Measurements from ENCODE around the gene GAB2. TPM values are rescaled to one million over a fixed set of nuclear protein-coding genes. Genes with fewer than 3 reads are reported as not detected.

Gene GAB2
- polyA plus RNA-seq, 2 donors = 6.2 to 6.6 TPM

- Histone ChIP-seq H3K4me1 (ENCODE audit: control insufficient read depth in 2 of 2, insufficient read depth in 2 of 2, low read length in 1 of 2) (peaks cover 0 to 3% of the 10 kb centered on the region in 2 donors), H3K36me3 (ENCODE audit: control insufficient read depth in 2 of 2, insufficient read depth in 2 of 2, low read length in 1 of 2) (no peaks in the 10 kb centered on the region), H3K4me3 (ENCODE audit: low read depth in 1 of 2, low read length in 2 of 2) (no peak overlapping the region), H3K27me3 (ENCODE audit: control insufficient read depth in 1 of 2, insufficient read depth in 2 of 2, low read length in 2 of 2) (no peaks in the 10 kb centered on the region), H3K27ac (ENCODE audit: low read depth in 2 of 2, low read length in 1 of 2) (no peak overlapping the region), H3K9me3 (ENCODE audit: control insufficient read depth in 2 of 2, insufficient read depth in 1 of 2, low read depth in 1 of 2, low read length in 1 of 2) (no peaks in the 10 kb centered on the region)
- WGBS, 2 donors = 87 to 95% methylated on average over 2 of the region's 2 CpGs
These were observed 75.8 kb downstream of the GAB2 start for GRCh38 chr11:78341841-78342240.

DNA sequence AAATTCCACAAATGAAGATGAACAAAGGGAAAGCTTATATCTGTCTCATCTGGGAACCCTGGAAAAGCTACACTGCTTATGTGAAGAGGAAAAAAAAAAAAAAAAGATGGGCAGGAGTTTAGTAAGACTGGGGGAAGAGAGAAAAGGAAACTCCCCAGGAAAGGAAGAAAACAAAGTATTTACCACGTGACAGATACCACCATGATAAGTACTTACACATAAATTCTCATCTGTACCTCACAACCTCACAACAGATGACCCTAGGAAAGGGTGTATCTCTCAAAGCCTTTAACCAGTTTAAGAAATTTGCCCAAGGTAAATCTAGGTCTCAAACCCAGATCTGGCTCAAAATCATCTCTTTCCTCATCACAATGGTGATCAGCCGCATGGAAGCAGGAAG is 77.1 kb downstream of the GAB2 start:
- no peak overlapping the region for H3K4me3 ChIP-seq (ENCODE audit: low read depth in 1 of 2, low read length in 2 of 2)
- H3K4me1 ChIP-seq (ENCODE audit: control insufficient read depth in 2 of 2, insufficient read depth in 2 of 2, low read length in 1 of 2) = peaks cover 0 to 3% of the 10 kb centered on the region in 2 donors
- H3K9me3 ChIP-seq (ENCODE audit: control insufficient read depth in 2 of 2, insufficient read depth in 1 of 2, low read depth in 1 of 2, low read length in 1 of 2) = no peaks in the 10 kb centered on the region
- no peaks in the 10 kb centered on the region for H3K27me3 ChIP-seq (ENCODE audit: control insufficient read depth in 1 of 2, insufficient read depth in 2 of 2, low read length in 2 of 2)
- no peaks in the 10 kb centered on the region for H3K36me3 ChIP-seq (ENCODE audit: control insufficient read depth in 2 of 2, insufficient read depth in 2 of 2, low read length in 1 of 2)
- H3K27ac ChIP-seq (ENCODE audit: low read depth in 2 of 2, low read length in 1 of 2) = no peak overlapping the region
- WGBS, 2 donors = 86 to 94% methylated on average over 2 of the region's 2 CpGs

DNA sequence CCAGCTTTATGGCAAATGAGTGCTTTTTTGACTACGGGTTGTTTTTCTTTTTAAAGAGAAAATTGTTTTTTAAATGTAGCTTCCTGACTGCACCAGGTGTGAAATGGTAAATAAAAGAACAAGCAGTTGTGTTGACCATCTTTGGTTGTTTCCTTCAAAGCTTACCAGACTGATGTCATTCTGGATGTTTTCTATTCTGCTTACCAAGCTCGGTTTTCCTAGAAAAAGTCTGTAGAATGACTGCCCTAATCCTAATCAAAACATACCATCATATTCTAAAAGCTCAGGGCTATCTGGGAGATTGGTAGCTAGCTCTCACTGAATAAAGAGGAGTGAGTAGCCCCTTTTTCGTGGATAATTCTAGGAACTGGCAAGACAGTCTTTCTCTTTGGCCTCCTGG is 77.7 kb downstream of the GAB2 start:
- H3K27me3 ChIP-seq (ENCODE audit: control insufficient read depth in 1 of 2, insufficient read depth in 2 of 2, low read length in 2 of 2) = no peaks in the 10 kb centered on the region
- H3K9me3 ChIP-seq (ENCODE audit: control insufficient read depth in 2 of 2, insufficient read depth in 1 of 2, low read depth in 1 of 2, low read length in 1 of 2) = no peaks in the 10 kb centered on the region
- H3K4me3 ChIP-seq (ENCODE audit: low read depth in 1 of 2, low read length in 2 of 2) = no peak overlapping the region
- no peak overlapping the region for H3K27ac ChIP-seq (ENCODE audit: low read depth in 2 of 2, low read length in 1 of 2)
- no peaks in the 10 kb centered on the region for H3K36me3 ChIP-seq (ENCODE audit: control insufficient read depth in 2 of 2, insufficient read depth in 2 of 2, low read length in 1 of 2)
- peaks cover 0 to 2% of the 10 kb centered on the region in 2 donors for H3K4me1 ChIP-seq (ENCODE audit: control insufficient read depth in 2 of 2, insufficient read depth in 2 of 2, low read length in 1 of 2)
- WGBS, 2 donors = 51 to 62% methylated on average over 3 of the region's 3 CpGs

DNA sequence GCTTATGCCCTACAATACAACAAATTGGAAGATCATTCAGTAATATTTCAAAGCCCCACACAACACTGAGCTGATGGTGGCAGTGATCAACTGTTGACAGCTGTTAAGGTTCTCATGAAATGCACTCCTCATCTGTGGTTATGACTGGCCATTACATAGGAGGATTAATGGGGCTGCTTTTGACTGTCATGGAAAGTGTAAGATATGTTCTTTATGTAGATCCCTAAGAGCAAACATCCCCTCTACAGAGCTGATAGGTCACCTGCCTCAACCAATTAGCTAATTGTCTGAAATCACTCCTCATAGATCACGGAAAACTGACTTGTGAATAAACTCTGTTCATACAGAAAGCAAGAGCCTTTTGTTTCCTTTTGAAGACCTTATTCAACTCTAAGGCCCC is 78.1 kb downstream of the GAB2 start:
- H3K9me3 ChIP-seq (ENCODE audit: control insufficient read depth in 2 of 2, insufficient read depth in 1 of 2, low read depth in 1 of 2, low read length in 1 of 2) = no peaks in the 10 kb centered on the region
- 74 to 89% methylated on average over 1 of the region's 1 CpG for WGBS, 2 donors
- no peaks in the 10 kb centered on the region for H3K36me3 ChIP-seq (ENCODE audit: control insufficient read depth in 2 of 2, insufficient read depth in 2 of 2, low read length in 1 of 2)
- no peak overlapping the region for H3K27ac ChIP-seq (ENCODE audit: low read depth in 2 of 2, low read length in 1 of 2)
- H3K4me3 ChIP-seq (ENCODE audit: low read depth in 1 of 2, low read length in 2 of 2) = no peak overlapping the region
- H3K27me3 ChIP-seq (ENCODE audit: control insufficient read depth in 1 of 2, insufficient read depth in 2 of 2, low read length in 2 of 2) = no peaks in the 10 kb centered on the region
- H3K4me1 ChIP-seq (ENCODE audit: control insufficient read depth in 2 of 2, insufficient read depth in 2 of 2, low read length in 1 of 2) = no peaks in the 10 kb centered on the region

- Histone ChIP-seq H3K36me3 (ENCODE audit: control insufficient read depth in 2 of 2, insufficient read depth in 2 of 2, low read length in 1 of 2) (no peaks in the 10 kb centered on the region), H3K27me3 (ENCODE audit: control insufficient read depth in 1 of 2, insufficient read depth in 2 of 2, low read length in 2 of 2) (no peaks in the 10 kb centered on the region), H3K4me1 (ENCODE audit: control insufficient read depth in 2 of 2, insufficient read depth in 2 of 2, low read length in 1 of 2) (no peaks in the 10 kb centered on the region), H3K4me3 (ENCODE audit: low read depth in 1 of 2, low read length in 2 of 2) (no peak overlapping the region), H3K9me3 (ENCODE audit: control insufficient read depth in 2 of 2, insufficient read depth in 1 of 2, low read depth in 1 of 2, low read length in 1 of 2) (no peaks in the 10 kb centered on the region), H3K27ac (ENCODE audit: low read depth in 2 of 2, low read length in 1 of 2) (no peak overlapping the region)
- 95 to 96% methylated on average over 6 of the region's 6 CpGs for WGBS, 2 donors
These were observed 78.9 kb downstream of the GAB2 start for GRCh38 chr11:78338702-78339101.

DNA sequence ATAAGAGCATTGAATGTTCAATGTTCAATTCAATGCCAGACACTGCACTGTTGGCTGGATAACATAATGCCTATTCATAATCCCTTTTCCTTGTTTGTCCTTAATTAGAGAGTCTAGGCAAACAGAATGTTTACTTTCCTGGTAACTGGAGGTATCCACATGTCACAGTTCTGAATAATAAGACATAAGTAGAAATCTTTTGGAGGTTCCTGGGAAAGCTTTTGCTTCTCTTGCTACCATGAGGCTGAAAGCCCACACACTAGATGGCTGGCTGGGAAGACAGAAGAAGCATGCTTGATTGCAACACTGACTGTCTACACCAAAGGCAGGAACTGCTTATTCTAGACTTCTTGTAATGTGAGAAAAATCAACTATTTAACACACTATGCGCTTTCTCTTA is 79.5 kb downstream of the GAB2 start:
- 88 to 96% methylated on average over 1 of the region's 1 CpG for WGBS, 2 donors
- Histone ChIP-seq H3K4me1 (ENCODE audit: control insufficient read depth in 2 of 2, insufficient read depth in 2 of 2, low read length in 1 of 2) (no peaks in the 10 kb centered on the region), H3K36me3 (ENCODE audit: control insufficient read depth in 2 of 2, insufficient read depth in 2 of 2, low read length in 1 of 2) (no peaks in the 10 kb centered on the region), H3K27me3 (ENCODE audit: control insufficient read depth in 1 of 2, insufficient read depth in 2 of 2, low read length in 2 of 2) (no peaks in the 10 kb centered on the region), H3K4me3 (ENCODE audit: low read depth in 1 of 2, low read length in 2 of 2) (no peak overlapping the region), H3K9me3 (ENCODE audit: control insufficient read depth in 2 of 2, insufficient read depth in 1 of 2, low read depth in 1 of 2, low read length in 1 of 2) (no peaks in the 10 kb centered on the region), H3K27ac (ENCODE audit: low read depth in 2 of 2, low read length in 1 of 2) (no peak overlapping the region)

DNA sequence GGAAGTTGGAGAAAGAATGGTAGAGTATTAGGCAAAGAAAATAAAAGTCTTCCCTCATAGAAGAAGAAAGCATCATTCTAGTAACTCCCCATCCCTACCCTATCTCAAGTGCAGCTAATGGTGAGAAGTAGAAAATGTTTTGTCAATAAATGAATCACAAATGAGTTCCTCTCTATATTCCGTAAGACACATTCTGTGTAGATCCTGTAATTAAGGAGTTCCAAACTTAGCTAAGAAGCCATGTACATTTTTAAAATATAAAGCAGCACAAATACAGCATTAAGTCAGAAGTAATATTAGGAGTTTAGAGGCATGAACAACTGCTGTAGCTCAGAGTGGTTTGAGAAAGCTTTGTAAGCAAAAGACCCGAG is 80.1 kb downstream of the GAB2 start:
- Histone ChIP-seq H3K4me3 (ENCODE audit: low read depth in 1 of 2, low read length in 2 of 2) (no peak overlapping the region), H3K9me3 (ENCODE audit: control insufficient read depth in 2 of 2, insufficient read depth in 1 of 2, low read depth in 1 of 2, low read length in 1 of 2) (no peaks in the 10 kb centered on the region), H3K36me3 (ENCODE audit: control insufficient read depth in 2 of 2, insufficient read depth in 2 of 2, low read length in 1 of 2) (no peaks in the 10 kb centered on the region), H3K27me3 (ENCODE audit: control insufficient read depth in 1 of 2, insufficient read depth in 2 of 2, low read length in 2 of 2) (no peaks in the 10 kb centered on the region), H3K27ac (ENCODE audit: low read depth in 2 of 2, low read length in 1 of 2) (no peak overlapping the region), H3K4me1 (ENCODE audit: control insufficient read depth in 2 of 2, insufficient read depth in 2 of 2, low read length in 1 of 2) (no peaks in the 10 kb centered on the region)
- 78 to 79% methylated on average over 2 of the region's 2 CpGs for WGBS, 2 donors

GRCh38 chr11:78336877-78337553 is 80.6 kb downstream of the GAB2 start:
- H3K27me3 ChIP-seq (ENCODE audit: control insufficient read depth in 1 of 2, insufficient read depth in 2 of 2, low read length in 2 of 2) = no peaks in the 10 kb centered on the region
- no peak overlapping the region for H3K27ac ChIP-seq (ENCODE audit: low read depth in 2 of 2, low read length in 1 of 2)
- 79 to 83% methylated on average over 4 of the region's 4 CpGs for WGBS, 2 donors
- no peaks in the 10 kb centered on the region for H3K36me3 ChIP-seq (ENCODE audit: control insufficient read depth in 2 of 2, insufficient read depth in 2 of 2, low read length in 1 of 2)
- no peak overlapping the region for H3K4me3 ChIP-seq (ENCODE audit: low read depth in 1 of 2, low read length in 2 of 2)
- H3K9me3 ChIP-seq (ENCODE audit: control insufficient read depth in 2 of 2, insufficient read depth in 1 of 2, low read depth in 1 of 2, low read length in 1 of 2) = no peaks in the 10 kb centered on the region
- no peaks in the 10 kb centered on the region for H3K4me1 ChIP-seq (ENCODE audit: control insufficient read depth in 2 of 2, insufficient read depth in 2 of 2, low read length in 1 of 2)

DNA sequence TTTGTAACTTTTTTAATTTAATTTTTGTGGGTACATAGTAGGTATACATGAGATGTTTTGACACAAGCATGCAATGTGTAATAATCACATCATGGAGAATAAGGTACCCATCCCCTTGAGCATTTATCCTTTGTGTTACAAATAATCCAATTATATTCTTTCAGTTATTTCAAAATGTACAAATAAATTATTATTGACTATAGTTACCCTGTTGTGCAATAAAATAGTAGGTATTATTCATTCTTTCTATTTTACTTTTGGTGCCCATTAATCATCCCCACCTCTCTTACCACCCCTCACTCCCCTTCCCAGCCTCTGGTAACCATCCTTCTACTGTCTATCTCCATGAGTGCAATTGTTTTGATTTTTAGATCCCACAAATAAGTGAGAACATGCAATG is 83.5 kb downstream of the GAB2 start:
- no peaks in the 10 kb centered on the region for H3K36me3 ChIP-seq (ENCODE audit: control insufficient read depth in 2 of 2, insufficient read depth in 2 of 2, low read length in 1 of 2)
- no peaks in the 10 kb centered on the region for H3K9me3 ChIP-seq (ENCODE audit: control insufficient read depth in 2 of 2, insufficient read depth in 1 of 2, low read depth in 1 of 2, low read length in 1 of 2)
- H3K27ac ChIP-seq (ENCODE audit: low read depth in 2 of 2, low read length in 1 of 2) = no peak overlapping the region
- no peaks in the 10 kb centered on the region for H3K27me3 ChIP-seq (ENCODE audit: control insufficient read depth in 1 of 2, insufficient read depth in 2 of 2, low read length in 2 of 2)
- H3K4me1 ChIP-seq (ENCODE audit: control insufficient read depth in 2 of 2, insufficient read depth in 2 of 2, low read length in 1 of 2) = no peaks in the 10 kb centered on the region
- H3K4me3 ChIP-seq (ENCODE audit: low read depth in 1 of 2, low read length in 2 of 2) = no peak overlapping the region

- 71 to 87% methylated on average over 1 of the region's 1 CpG for WGBS, 2 donors
- Histone ChIP-seq H3K27me3 (ENCODE audit: control insufficient read depth in 1 of 2, insufficient read depth in 2 of 2, low read length in 2 of 2) (no peaks in the 10 kb centered on the region), H3K4me3 (ENCODE audit: low read depth in 1 of 2, low read length in 2 of 2) (no peak overlapping the region), H3K9me3 (ENCODE audit: control insufficient read depth in 2 of 2, insufficient read depth in 1 of 2, low read depth in 1 of 2, low read length in 1 of 2) (no peaks in the 10 kb centered on the region), H3K36me3 (ENCODE audit: control insufficient read depth in 2 of 2, insufficient read depth in 2 of 2, low read length in 1 of 2) (no peaks in the 10 kb centered on the region), H3K27ac (ENCODE audit: low read depth in 2 of 2, low read length in 1 of 2) (no peak overlapping the region), H3K4me1 (ENCODE audit: control insufficient read depth in 2 of 2, insufficient read depth in 2 of 2, low read length in 1 of 2) (no peaks in the 10 kb centered on the region)
These were observed 84.7 kb downstream of the GAB2 start for GRCh38 chr11:78332872-78333271.
